GM21825 (cell line): ENCODE measurements around the gene SPAST.
A peak's percentile ranks its signal among the peaks of the same experiment; 100 is the strongest.
"Not testable (repeated sequence)": the region's sequence is repeated elsewhere in the genome, so short reads cannot be mapped to it uniquely, and the experiment has no call there.

Source experiments
- ATAC-seq: cut with Tn5 transposase; IDR thresholded peaks from one replicate; pipeline ENCODE4 v1.9.1; 2021; ENCODE audit warnings: mild to moderate bottlenecking, moderate library complexity; ENCODE audit not compliant: unreplicated experiment

The SPAST gene, protein sequence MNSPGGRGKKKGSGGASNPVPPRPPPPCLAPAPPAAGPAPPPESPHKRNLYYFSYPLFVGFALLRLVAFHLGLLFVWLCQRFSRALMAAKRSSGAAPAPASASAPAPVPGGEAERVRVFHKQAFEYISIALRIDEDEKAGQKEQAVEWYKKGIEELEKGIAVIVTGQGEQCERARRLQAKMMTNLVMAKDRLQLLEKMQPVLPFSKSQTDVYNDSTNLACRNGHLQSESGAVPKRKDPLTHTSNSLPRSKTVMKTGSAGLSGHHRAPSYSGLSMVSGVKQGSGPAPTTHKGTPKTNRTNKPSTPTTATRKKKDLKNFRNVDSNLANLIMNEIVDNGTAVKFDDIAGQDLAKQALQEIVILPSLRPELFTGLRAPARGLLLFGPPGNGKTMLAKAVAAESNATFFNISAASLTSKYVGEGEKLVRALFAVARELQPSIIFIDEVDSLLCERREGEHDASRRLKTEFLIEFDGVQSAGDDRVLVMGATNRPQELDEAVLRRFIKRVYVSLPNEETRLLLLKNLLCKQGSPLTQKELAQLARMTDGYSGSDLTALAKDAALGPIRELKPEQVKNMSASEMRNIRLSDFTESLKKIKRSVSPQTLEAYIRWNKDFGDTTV

DNA sequence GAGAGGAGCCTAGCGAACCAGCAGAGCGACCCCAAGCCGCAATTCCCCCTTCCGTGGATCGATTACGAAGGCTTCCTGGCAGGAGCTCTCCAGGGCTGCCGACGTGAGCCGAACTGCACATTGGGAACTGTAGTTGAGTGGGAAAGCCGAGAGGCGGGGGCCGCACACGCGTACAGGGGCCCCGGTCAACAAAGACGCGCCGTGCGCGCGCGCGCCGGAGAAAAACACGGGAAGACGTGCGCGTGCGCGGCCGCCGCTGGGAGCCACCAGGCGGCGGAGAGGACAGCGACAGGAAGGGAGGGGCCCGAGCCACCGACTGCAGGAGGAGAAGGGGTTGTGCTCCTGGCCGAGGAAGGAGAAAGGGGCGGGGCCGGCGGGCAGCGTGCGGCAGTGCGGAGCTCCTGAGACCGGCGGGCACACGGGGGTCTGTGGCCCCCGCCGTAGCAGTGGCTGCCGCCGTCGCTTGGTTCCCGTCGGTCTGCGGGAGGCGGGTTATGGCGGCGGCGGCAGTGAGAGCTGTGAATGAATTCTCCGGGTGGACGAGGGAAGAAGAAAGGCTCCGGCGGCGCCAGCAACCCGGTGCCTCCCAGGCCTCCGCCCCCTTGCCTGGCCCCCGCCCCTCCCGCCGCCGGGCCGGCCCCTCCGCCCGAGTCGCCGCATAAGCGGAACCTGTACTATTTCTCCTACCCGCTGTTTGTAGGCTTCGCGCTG, at the start of gene SPAST:
Gene SPAST (plus strand): TSS at position 247 of the 711 bp plus-strand sequence. CDS start 276 bp downstream, at position 523.
- ATAC-seq, result peak; percentile 96

DNA sequence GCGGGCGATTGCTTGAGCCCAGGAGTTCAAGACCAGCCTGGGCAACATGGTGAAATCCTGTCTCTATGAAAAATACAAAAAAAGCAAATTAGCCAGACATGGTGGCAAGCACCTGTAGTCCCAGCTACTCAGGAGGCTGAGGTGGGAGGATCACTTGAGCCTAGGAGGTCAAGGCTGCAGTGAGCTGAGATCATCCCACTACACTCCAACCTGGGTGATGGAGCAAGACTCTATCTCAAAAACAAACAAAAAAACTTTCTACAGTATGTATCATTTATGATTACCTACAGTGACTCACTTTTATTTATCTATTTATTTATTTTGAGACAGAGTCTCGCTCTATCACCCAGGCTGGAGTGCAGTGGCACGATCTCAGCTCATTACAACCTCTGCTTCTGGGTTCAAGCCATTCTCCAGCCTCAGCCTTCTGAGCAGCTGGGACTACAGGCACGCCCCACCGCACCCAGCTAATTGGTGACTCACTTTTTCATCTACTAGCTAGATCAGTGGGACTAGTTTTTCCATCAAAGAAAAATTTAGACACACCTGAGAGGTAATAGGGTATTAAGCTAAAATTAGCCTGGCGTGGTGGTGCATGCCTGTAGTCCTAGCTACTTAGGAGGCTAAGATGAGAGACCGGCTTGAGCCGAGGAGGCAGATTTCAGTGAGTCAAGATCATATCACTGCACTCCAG, 44.4 kb upstream of the SPAST start:
- ATAC-seq, result not testable (repeated sequence)

DNA sequence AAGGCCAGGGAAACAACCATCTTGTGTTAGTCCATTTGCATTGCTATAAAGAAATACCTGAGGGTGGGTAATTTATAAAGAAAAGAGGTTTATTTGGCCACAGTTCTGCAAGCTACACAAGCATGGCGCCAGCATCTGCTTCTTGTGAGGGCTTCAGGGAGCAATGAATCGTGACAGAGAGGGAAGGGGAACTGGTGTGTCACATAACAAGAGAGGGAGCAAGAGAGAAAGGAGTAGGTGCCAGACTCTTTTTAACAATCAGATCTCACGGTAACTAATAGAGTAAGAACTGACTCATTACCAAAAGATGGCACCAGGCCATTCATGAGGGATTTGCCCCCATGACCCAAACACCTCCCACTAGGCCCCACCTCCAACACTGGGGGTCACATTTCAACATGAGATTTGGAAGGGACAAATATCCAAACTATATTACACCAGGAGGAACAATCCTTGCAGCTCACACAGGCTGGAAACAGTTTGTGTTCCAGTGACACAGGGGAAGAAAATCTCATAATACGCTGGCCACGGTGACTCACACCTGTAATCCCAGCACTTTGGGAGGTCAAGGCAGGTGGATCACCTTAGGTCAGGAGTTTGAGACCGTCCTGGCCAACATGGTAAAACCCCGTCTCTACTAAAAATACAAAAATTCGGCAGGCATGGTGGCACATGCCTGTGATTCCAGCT, 29.0 kb upstream of the SPAST start:
- ATAC-seq, result not testable (repeated sequence)

DNA sequence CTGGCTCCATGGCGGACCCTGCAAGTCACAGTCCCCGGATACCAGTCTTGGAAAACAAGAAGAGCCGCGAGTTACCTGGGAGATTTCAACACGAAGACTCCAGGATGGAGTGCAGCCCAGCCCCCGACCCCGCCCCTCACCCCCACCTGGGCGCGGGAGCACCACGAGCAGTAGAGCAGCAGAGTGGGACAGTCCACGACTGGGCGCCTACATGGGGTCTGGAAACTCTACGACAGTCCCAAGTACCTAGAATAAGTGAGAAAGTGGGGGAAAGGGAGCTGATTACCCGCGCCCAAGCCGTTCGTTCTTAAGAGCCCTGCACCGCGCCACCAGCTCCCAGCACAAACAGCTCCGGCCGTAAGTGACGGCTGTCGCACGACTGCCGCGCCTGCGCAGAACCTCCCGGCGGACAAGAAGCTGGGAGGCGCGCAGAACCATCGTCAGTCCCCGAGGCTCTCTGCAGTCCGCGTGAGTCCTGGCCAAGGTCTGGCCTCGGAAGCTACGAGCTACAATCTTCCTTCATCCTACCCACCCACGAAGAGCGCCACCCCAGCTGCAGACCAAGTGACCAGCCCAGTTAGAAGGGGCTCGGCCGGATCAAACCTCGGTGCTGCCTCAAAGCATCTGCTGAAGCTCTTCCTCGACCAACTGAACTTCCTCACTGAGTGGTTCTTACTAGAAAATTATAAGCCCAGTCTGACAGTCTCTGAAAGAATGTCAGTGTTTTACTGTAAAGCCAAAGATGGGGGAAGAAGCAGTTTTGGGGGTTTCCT, 23.7 kb upstream of the SPAST start, which contains the start of gene DPY30:
Gene DPY30 (minus strand): TSS at position 359 of the 773 bp plus-strand sequence. CDS start 349 bp downstream, at position 10.
- ATAC-seq, result peak; percentile 91

DNA sequence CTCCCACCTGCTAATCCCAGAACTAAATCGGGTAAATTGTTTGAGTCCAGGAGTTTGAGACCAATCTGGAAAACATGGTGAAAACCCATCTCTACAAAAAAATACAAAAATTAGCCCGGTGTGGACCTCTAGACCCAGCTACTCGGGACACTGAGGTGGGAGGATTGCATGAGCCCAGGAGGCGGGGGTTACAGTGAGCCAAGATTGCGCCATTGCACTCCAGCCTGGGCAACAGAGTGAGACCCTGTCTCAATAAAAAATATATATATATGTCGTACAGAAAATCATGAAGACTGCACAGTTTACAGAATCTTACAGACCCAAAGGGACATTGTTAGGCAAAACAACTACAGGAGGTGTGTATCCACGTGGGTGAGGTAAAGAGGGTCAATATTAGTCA, 19.8 kb upstream of the SPAST start:
- ATAC-seq, result no peak

DNA sequence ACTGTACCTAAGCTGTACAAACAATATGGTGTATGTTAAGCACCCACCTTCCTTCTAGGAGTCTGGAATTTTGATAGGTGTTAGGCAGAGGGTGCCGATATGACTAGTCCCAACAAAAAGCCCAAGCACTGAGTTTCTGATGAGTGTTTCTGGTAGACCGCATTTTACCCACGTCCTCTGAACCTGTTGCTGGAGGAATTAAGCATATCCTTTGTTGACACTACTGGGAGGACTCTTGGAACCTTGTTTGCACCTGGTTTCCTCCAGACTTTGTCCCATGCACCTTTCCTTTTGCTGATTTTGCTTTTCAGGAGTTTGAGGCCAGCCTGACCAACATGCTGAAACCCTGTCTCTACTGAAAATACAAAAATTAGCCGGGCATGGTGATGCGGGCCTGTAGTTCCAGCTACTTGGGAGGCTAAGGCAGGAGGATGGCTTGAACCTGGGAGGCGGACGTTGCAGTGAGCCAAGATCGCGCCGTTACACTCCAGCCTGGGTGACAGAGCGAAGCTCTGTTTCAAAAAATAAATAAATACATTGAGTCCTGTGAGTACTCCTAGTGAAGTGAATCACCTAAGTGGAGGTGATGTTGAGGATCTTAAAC, 11.4 kb upstream of the SPAST start:
- ATAC-seq, result no peak

DNA sequence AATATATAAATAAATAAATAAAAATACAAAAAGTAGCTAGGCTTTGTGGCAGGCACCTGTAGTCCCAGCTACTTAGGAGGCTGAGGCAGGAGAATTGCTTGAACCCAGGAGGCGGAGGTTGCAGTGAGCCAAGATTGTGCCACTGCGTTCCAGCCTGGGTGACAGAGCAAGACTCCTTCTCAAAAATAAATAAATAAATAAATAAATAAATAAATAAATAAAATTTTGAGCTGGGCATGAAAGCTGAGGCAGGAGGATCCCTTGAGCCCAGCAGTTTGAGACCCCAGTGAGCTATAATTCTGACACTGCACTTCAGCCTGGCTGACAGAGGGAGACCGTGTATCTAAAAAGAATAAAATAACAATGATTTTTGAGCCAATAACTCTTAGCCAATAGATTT, 8.8 kb upstream of the SPAST start:
- not testable (repeated sequence) for ATAC-seq

DNA sequence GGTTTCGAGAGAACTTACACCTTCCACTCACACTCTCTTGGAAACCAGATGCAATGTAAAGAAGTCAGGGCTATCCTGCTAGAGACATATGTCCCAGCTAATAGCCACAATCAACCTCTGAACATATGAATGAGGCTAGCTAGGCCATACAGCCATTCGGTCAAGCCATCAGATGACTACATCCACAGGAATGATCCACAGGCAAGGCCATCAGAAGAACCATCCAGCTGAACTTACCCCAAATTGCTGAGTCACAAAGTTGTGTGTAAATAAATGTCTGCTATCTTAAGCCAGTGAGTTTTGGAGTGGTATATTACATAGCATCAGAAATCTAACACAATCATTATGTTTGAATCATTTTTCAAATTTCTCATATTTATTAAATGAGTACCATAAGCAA, 5.2 kb upstream of the SPAST start:
- no peak for ATAC-seq

DNA sequence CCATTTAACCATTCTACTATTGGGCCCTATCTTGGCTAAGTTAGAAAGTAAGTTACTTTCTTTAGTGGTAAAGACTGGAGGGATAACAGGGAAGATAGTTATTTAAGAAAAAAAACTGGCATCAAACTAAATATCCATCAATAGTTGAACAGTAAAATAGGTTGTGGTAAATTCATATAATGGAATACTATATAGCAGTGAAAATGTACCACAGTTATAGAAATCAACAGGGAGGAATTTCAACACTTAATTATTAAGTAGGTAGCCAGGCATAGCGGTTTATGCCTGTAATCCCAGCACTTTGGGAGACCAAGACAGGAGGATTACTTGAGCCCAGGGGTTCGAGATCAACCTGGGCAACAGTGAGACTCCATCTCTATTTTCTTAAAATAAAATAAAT, 3.1 kb upstream of the SPAST start:
- no peak for ATAC-seq

DNA sequence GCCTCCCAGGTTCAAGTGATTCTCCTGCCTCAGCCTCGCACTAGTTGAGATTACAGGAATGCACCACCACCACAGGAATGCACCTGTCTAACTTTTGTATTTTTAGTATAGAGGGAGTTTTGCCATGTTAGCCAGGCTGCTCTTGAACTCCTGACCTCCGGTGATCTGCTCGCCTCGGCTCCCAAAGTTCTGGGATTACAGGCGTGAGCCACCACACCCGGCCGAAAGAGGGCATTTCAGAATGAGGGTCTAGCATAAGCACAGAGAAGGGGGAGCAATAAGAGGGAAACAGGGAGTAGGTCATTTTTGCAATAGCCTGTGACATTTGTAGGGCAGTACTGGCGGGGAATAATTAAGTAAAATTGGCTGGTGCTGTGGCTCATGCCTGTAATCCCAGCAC, 1.9 kb upstream of the SPAST start:
- ATAC-seq, result no peak

DNA sequence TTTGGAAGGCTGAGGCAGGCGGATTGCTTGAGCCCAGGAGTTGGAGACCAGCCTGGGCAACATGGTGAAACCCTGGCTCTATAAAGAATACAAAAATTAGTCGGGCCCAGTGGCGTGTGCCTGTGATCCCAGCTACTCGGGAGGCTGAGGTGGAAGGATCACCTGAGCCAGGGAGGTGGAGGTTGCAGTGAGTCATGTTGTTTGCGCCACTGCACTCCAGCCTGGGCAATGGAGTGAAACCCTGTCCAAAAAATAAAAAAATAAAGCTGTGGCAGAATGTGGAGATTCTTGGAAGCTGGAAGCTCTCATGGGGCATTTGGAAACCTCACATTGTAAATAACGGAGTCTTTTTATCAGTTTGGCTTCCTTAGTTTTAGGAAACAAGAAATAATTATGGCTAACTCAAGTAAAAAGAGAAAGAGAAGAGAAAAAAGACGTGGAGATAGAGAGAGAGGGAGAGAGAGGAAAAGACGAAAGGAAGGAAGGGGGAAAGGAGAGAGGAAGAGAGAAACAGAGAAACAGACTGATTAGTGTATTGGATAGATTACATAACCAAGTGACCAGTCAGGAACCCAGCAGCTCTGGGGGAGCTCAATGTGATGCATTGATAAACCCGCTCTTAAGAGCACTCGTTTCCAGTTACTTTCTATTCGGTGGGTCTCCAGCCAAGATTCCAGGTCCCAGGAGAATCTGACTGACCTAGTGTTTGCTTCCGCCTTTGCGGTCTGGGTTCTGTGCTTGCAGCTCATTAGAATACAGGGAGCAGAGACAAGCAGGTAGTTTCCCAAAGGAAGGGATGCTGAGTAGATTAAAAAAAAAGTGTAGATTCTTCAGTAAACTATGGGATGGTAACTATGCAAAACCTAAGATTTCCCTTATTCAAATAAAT, 1.1 kb upstream of the SPAST start:
- no peak for ATAC-seq

DNA sequence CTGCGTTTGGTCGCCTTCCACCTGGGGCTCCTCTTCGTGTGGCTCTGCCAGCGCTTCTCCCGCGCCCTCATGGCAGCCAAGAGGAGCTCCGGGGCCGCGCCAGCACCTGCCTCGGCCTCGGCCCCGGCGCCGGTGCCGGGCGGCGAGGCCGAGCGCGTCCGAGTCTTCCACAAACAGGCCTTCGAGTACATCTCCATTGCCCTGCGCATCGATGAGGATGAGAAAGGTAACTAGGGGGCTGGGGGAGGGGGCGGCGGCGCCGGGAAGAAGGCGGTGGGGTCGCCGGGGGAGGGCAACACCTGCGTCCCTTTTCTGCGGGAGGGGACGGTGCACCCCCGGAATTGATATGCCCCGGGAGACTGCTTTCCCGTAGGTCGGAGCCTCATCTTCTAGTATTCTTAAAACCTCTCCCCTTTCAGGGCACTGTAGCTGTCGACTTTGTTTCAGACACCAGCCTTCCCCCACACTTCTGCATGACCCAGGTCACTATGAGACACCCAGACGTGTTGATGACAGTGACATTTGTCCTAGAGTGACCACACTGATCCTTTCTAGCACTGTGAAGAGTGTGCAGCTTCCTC, 755 bp downstream of the SPAST start:
- ATAC-seq, result no peak

DNA sequence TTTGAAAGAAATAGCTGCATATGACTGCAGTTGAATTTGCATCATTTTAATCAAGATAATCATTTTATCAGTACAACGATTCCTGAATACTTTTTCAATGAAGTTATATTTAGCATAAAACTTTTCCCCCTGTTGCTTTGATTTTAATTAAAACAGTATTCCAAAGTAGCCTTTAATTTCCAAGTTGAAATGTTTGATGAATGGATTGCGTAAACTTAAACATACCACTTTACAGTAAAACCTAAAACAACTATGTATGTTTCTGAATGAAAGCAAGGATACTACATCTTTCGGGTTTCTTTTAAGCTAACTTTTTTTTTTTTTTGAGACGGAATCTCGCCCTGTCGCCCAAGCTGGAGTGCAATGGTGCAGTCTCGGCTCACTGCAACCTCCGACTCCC, 1.4 kb downstream of the SPAST start:
- no peak for ATAC-seq

DNA sequence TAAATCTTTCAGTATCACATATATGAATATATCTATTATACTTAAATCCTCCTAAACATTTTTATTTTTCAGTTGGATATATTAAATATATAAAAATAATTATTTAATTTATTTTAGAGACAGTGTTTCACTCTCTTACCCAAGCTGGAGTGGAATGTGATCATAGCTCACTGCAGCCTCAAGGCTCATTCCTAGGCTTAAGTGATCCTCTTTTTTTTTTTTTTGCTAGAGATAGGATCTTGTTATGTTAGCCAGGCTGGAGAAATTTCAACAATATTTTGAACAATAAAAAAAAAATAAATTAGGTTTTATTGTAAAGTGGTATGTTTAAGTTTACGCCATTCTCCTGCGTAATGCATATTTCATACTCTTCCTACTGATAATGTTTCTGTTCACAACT, 4.2 kb downstream of the SPAST start:
- no peak for ATAC-seq

DNA sequence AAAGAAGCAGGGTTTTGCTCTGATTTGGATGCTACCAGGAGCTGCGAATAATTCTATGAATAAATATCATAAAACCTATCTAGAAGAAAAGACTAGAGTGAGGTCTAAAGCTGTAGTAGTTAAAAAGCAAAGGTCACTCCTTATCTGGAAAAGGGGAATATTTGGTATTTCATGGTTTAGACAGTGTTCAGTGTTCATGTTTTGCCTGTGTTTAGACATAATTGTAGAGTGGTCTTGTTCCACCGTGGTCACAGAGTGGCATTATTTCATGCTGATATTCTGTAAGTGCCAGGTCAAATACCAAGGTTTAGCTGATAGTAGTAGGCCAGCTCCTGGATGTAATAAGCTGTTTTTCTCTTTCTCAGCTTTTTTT, 10.8 kb downstream of the SPAST start:
- no peak for ATAC-seq

DNA sequence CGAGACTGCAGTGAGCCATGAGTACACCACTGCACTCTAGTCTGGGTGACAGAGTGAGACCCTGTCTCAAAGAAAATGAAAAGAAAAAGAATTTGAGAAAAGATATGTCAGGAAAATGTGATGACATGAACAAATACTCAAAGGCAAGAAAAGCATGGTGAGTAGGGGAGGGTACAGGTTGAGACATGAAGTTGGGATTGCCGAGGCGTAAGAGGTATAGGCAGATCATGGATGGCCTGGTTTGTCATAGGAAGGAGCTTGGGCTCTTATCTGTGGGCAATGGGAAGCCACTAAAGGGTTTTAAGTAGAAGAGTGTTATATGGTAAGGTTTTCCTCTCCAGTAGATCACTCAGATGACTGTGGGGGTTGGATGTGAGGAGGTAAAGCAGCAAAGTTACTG, 32.3 kb downstream of the SPAST start:
- ATAC-seq, result no peak

DNA sequence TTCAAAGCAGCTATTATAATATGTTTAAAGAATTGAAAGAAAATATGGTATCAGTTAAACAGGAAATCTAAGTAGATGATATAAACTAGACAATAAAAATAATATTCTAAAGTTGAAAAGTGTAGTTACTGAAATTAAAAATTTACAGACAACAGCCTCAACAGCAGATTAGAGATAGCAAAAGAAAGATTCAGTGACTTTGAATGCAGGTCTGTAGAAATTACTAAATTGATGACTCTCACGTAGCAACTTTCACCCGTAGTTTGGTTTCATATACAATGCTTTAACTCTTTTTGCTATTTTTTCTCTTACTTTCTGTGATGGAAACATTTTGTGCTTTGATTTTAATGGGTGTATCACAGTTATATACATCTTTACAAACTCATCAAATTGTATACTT, 44.8 kb downstream of the SPAST start:
- no peak for ATAC-seq

DNA sequence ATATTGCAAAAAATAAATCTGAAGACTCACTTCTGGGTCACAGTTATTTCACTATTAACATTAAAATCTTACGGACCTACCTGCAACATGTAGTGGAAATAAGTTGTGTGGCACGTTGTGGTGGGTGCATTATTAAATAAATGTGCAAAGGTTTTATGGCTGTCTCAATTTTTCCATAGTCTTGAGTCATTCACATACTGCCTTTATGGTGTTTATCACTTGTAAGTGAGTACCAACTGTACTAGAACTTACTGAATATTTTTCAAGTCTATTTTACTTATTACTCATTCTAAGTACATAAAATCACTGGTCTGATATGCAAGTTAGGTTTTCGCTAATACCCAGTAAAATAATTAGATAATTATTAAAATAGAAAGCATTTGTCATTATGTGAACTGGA, 54.7 kb downstream of the SPAST start:
- no peak for ATAC-seq
